H54 (cell line): ENCODE data around the gene RHOH.
"Not testable (repeated sequence)": the region's sequence is repeated elsewhere in the genome, so short reads cannot be mapped to it uniquely, and the experiment has no call there.

Experiments
- DNase-seq: peaks from one replicate; pipeline ENCODE4 v3.0.0; 2011; ENCODE audit warnings: low spot score, mixed read lengths; ENCODE audit not compliant: insufficient read length
- FAIRE-seq: peaks from 3 replicates; lab custom pipeline; 2011; peaks lifted over from hg19 to GRCh38; lab: Jason Lieb, UNC
- POLR2A ChIP-seq: IDR thresholded peaks from 2 replicates; pipeline ENCODE4 v1.6.1; 2011; ENCODE audit warnings: low read depth, mild to moderate bottlenecking, low read length

RHOH gene

GRCh38 chr4:40262861-40263260, 66.0 kb downstream of the RHOH start:
- FAIRE-seq, result no peak
- no peak for TF ChIP-seq POLR2A
- DNase-seq, result no peak

DNA sequence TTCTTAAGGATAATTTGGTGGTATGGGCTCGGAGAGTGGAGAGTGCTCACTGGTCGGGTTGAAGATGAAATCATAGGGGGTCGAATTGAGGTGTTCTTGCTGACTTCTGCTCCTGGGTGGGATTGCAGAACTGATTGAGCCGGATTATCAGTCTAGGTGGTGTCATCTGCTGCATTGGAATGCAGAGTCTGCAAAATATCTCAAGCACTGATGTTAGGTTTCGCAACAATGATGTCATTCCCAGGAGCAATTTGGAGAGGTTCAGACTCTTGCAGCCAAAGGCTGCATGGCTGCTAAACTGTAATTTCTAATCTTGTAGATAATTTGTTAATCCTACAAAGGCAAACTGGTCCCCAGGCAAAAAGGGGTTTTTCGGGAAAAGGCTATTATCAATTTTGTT, 67.7 kb downstream of the RHOH start:
- FAIRE-seq, result no peak
- DNase-seq, result no peak
- no peak for TF ChIP-seq POLR2A

- no peak for DNase-seq
- FAIRE-seq, result no peak
- TF ChIP-seq POLR2A, result no peak
Measured at GRCh38 chr4:40264995-40265909, 68.4 kb downstream of the RHOH start.

GRCh38 chr4:40265910-40266274, 69.1 kb downstream of the RHOH start:
- no peak for FAIRE-seq
- TF ChIP-seq POLR2A, result no peak
- no peak for DNase-seq

DNA sequence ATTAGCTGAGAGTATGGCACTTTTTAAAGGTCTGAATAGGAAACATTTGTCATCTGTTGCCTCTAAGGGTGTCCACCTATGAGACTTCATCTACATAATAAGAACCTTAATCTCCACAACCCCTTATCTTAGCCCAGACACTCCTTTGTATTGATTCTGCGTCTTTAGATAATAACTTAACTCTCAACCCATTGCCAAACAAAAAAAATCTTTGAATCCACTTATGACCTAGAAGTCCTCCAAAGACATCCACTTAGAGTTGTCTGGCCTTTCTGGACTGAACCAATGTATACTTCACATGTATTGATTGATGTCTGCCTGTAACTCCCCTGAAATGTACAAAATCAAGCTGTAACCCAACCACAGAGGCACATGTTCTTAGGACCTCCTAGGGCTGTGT, 72.3 kb downstream of the RHOH start:
- FAIRE-seq (no peak), DNase-seq (no peak)
- TF ChIP-seq POLR2A, result no peak

- no peak for DNase-seq
Measured at GRCh38 chr4:40270609-40271008, 73.8 kb downstream of the RHOH start.

GRCh38 chr4:40275065-40275730, 78.4 kb downstream of the RHOH start:
- DNase-seq (no peak), FAIRE-seq (no peak)
- no peak for TF ChIP-seq POLR2A

More at GRCh38 chr4:40270609-40271008, 73.8 kb downstream of the RHOH start:
- FAIRE-seq, result no peak
- no peak for TF ChIP-seq POLR2A

DNA sequence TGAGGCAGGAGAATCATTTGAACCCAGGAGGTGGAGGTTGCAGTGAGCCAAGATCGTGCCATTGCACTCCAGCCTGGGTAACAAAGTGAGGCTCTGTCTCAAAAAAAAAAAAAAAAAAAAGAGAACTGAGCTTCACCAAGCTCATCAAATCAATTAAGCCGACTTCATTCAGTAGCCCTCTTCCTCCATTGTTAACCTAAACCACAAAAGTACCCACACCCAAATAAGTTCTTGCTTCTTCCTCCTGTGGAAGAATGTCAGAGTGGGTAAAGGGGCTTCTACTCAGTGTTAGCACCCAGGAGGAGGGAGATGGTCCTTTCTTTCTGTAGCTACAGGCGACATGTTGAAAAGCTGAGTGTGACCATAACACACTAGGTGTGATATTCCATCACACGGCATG, 79.7 kb downstream of the RHOH start:
- TF ChIP-seq POLR2A, result no peak
- FAIRE-seq (no peak), DNase-seq (no peak)

DNA sequence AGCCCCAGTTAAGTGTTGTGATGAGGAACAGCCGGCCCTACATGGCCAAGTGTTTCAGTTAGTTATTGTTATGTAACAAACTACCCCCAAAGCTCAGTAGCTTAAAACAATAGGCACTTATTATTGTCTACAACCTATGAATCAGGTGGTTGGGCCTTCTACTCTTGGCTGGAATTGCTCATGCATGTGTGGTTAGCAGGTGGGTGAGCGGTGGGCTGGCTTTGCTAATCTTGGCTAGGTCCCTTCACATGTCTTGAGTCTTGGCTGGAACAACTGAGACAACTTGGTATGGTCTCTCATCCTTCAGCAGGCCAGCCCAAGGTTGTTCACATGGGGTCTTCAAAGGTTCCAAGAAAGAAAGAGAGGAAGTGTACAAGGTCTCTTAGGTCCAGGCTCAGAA, 83.8 kb downstream of the RHOH start:
- no peak for DNase-seq
- no peak for FAIRE-seq

DNA sequence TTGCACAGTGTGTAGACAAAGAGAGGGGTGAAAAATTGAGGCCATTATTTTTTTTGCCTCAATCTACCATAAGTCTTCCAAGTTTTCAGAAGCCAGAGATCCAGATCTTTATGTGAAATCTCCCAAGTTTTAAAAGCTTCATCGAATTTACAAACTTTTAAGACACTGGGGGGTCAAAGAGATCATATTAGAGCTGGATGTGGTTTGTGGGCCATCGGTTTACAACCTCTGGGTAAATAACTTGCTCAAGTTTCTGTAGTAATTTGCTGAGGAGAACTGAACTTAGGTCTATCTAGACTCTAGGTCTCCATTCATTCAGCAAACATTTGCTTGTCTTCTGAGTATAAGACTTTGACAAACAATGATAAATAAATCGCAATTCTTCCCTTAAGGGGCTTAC, 84.3 kb downstream of the RHOH start:
- DNase-seq (no peak), FAIRE-seq (no peak)
- no peak for TF ChIP-seq POLR2A

More for the DNA sequence above, 83.8 kb downstream of the RHOH start:
- TF ChIP-seq POLR2A, result no peak

DNA sequence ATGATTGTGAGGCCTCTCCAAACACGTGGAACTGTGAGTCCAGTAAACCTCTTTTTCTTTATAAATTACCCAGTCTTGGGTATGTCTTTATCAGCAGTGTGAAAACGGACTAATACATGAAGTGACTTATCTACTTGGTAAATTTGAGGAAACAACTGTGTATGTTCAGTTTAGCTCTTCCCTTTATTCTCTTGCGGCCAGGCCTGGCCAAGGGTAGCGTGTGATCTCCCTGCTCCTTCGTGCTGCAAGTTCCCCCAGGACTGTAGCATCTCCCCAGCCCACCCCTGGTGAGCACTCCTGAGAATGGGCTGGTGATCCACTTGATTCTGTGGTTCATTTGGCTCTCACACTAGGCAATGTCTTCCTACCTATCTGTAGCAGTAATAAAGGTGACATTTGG, 85.1 kb downstream of the RHOH start:
- no peak for DNase-seq
- FAIRE-seq, result no peak
- no peak for TF ChIP-seq POLR2A

GRCh38 chr4:40282857-40283256, 86.0 kb downstream of the RHOH start:
- not testable (repeated sequence) for DNase-seq, FAIRE-seq

DNA sequence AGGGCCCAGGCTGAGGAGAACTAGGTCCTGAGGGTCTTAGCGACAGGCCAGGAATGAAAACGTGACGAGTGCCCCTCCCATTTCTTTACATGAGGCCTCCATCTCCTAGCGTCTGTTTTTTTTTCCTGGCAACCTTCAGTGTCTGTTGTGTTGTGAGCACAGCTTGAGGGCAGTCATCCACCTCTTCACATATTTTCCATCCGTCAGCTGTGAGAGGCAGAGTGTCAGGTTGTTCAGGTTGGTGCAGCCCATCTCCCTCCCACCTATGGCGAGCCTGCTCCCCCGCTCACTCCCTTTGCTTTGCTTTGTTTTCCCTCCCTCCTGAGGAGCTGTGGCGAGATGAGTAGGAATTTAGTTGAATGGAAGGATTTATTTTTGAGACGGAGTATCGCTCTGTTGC, 86.6 kb downstream of the RHOH start:
- FAIRE-seq (no peak), DNase-seq (no peak)
- TF ChIP-seq POLR2A, result no peak

DNA sequence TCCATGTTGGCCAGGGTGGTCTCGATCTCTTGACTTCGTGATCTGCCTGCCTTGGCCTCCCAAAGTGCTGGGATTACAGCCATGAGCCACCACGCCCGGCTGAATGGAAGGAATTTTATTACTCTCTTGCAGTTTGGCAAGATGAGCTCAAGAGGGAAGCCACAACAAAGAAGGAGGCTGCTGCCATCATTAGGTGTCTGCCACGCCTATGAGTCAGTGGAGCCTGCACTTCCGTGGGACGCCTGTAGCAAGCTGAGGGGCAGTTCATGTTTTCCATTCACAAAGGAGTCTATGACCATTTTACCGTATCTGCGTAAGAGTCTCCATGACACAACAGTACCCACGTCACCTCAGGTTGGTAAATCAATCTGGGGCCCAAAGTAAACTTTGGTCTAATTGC, 87.1 kb downstream of the RHOH start:
- no peak for FAIRE-seq
- TF ChIP-seq POLR2A, result no peak
- peak; percentile 42 for DNase-seq

GRCh38 chr4:40285692-40286091, 88.9 kb downstream of the RHOH start:
- no peak for TF ChIP-seq POLR2A
- DNase-seq, result no peak
- FAIRE-seq, result no peak

GRCh38 chr4:40288566-40288965, 91.7 kb downstream of the RHOH start:
- no peak for TF ChIP-seq POLR2A
- DNase-seq, result no peak
- no peak for FAIRE-seq
